GM12891 (cell line): Measurements from ENCODE around the gene FAM117A.
"Not testable (repeated sequence)": the region's sequence is repeated elsewhere in the genome, so short reads cannot be mapped to it uniquely, and the experiment has no call there.

Source experiments
- DNase-seq: peaks from one replicate; pipeline ENCODE4 v3.0.0; 2011; ENCODE audit warnings: low spot score; ENCODE audit not compliant: insufficient read length
- FAIRE-seq: peaks from 2 replicates; lab custom pipeline; 2011; peaks lifted over from hg19 to GRCh38; lab: Jason Lieb, UNC
- PAX5 ChIP-seq: IDR thresholded peaks from 2 replicates; pipeline ENCODE4 v1.6.1; 2011; ENCODE audit warnings: low read length, moderate library complexity, mild to moderate bottlenecking; ENCODE audit not compliant: insufficient read depth, severe bottlenecking
- POLR2A ChIP-seq: IDR thresholded peaks from 2 replicates; pipeline ENCODE4 v1.6.1; 2011; ENCODE audit warnings: low read depth, low read length, control low read depth
- POLR2AphosphoS5 ChIP-seq: IDR thresholded peaks from 2 replicates; pipeline ENCODE4 v1.6.1; 2011; ENCODE audit warnings: low read depth, low read length, control low read depth
- POU2F2 ChIP-seq: IDR thresholded peaks from 2 replicates; pipeline ENCODE4 v1.6.1; 2011; ENCODE audit warnings: low read depth, mild to moderate bottlenecking, control low read depth, low read length, moderate library complexity
- SPI1 ChIP-seq: IDR thresholded peaks from 2 replicates; pipeline ENCODE4 v1.6.1; 2011; ENCODE audit warnings: low read depth, low read length, control low read depth
- TAF1 ChIP-seq: IDR thresholded peaks from 2 replicates; pipeline ENCODE4 v1.6.1; 2011; ENCODE audit warnings: low read depth, low read length, control low read depth

The FAM117A gene

GRCh38 chr17:49730078-49730784 is 33.7 kb downstream of the FAM117A start:
- TF ChIP-seq SPI1 (no peak), POLR2AphosphoS5 (no peak), POU2F2 (no peak), POLR2A (no peak), TAF1 (no peak), PAX5 (no peak)
- FAIRE-seq: no peak
- DNase-seq: no peak

GRCh38 chr17:49729069-49729468 is 34.9 kb downstream of the FAM117A start:
- DNase-seq (no peak), FAIRE-seq (no peak)
- TF ChIP-seq POU2F2: no peak

GRCh38 chr17:49728425-49728824 is 35.5 kb downstream of the FAM117A start:
- TF ChIP-seq SPI1 (peak; percentile 72), POLR2AphosphoS5 (no peak), POLR2A (no peak), POU2F2 (no peak), PAX5 (no peak), TAF1 (no peak)
- no peak for FAIRE-seq
- DNase-seq: no peak

GRCh38 chr17:49727380-49727779 is 36.6 kb downstream of the FAM117A start:
- FAIRE-seq: no peak
- DNase-seq: no peak
- no peak for TF ChIP-seq SPI1
- no peak for TF ChIP-seq POLR2AphosphoS5
- TF ChIP-seq POLR2A: no peak
- TF ChIP-seq PAX5: no peak
- no peak for TF ChIP-seq TAF1
- TF ChIP-seq POU2F2: no peak

- FAIRE-seq (no peak), DNase-seq (no peak)
- TF ChIP-seq POU2F2 (no peak), POLR2AphosphoS5 (no peak), TAF1 (no peak), POLR2A (no peak), PAX5 (no peak), SPI1 (no peak)
These were observed 38.3 kb downstream of the FAM117A start for GRCh38 chr17:49725452-49726130.

GRCh38 chr17:49724552-49724951 is 39.4 kb downstream of the FAM117A start:
- FAIRE-seq, DNase-seq: not testable (repeated sequence)

- no peak for TF ChIP-seq TAF1
- FAIRE-seq: no peak
These were observed 40.5 kb downstream of the FAM117A start for GRCh38 chr17:49723423-49723822.

GRCh38 chr17:49722066-49722465 is 41.9 kb downstream of the FAM117A start:
- DNase-seq: no peak
- FAIRE-seq: no peak
- no peak for TF ChIP-seq POU2F2
- TF ChIP-seq POLR2A: no peak
- TF ChIP-seq PAX5: no peak

More at GRCh38 chr17:49723423-49723822, 40.5 kb downstream of the FAM117A start:
- DNase-seq: no peak

- DNase-seq: no peak
- TF ChIP-seq POLR2A (no peak), POU2F2 (no peak), POLR2AphosphoS5 (no peak), TAF1 (no peak), SPI1 (peak; percentile 30; the same call in 1 of the 2 replicates)
- no peak for FAIRE-seq
These were observed 46.5 kb downstream of the FAM117A start for GRCh38 chr17:49717371-49717861.

GRCh38 chr17:49716668-49717364 is 47.1 kb downstream of the FAM117A start:
- FAIRE-seq (no peak), DNase-seq (no peak)
- TF ChIP-seq POLR2AphosphoS5 (no peak), PAX5 (no peak), TAF1 (no peak)
